Left hindlimb (tissue), 1 donor: Measurements from ENCODE around the gene PLD4.
A peak's percentile ranks its signal among the peaks of the same experiment; 100 is the strongest.
"Not testable (repeated sequence)": the region's sequence is repeated elsewhere in the genome, so short reads cannot be mapped to it uniquely, and the experiment has no call there.

Experiments
- DNase-seq: peaks from one replicate; pipeline ENCODE4 v3.0.0-alpha.2; 2018

The PLD4 gene

GRCh38 chr14:104886690-104887622, 37.7 kb upstream of the PLD4 start:
- no peak for DNase-seq

DNA sequence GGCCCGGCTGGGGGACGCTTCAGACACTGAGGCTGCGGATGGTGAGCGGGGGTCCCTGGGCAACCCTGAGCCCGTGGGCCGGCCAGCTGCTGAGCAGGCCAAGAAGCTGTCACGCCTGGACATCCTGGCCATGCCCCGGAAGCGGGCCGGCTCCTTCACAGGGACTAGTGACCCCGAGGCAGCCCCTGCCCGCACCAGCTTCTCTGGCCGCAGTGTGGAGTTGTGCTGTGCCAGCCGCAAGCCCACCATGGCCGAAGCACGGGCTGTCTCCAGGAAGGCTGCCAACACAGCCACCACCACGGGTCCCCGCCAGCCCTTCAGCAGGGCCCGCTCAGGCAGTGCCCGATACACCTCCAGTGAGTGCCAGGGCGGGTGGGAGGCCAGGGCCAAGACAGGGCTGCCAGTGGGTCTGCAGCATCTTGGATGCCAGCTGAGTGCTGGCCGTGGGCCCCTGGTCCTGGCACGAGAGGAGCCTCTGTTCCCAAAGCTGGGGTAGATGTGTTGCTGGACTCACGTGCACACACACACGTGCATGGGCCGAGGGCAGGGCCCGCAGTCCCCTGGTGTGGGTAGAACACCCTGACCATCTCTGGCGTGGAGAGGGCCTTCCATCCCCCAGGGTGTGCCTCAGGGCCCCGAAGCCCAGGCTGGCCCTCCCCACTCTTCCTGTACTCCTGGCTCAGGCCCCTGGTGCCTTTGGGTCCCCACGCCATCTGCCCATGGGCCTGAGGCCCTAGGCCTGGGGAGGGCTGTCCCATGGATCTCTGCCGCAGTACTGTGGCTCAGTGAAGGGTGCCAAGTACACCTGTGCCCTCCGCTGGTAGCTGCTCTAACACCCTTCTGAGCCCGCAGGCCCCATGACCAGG, 36.8 kb upstream of the PLD4 start:
- DNase-seq, result no peak

- DNase-seq, result peak; percentile 31
Measured at GRCh38 chr14:104888489-104889374, 35.9 kb upstream of the PLD4 start.

GRCh38 chr14:104889375-104889757, 35.3 kb upstream of the PLD4 start:
- DNase-seq, result no peak

- DNase-seq, result not testable (repeated sequence)
Measured at GRCh38 chr14:104890292-104890691, 34.4 kb upstream of the PLD4 start.

GRCh38 chr14:104891121-104891551, 33.5 kb upstream of the PLD4 start:
- DNase-seq, result no peak

DNA sequence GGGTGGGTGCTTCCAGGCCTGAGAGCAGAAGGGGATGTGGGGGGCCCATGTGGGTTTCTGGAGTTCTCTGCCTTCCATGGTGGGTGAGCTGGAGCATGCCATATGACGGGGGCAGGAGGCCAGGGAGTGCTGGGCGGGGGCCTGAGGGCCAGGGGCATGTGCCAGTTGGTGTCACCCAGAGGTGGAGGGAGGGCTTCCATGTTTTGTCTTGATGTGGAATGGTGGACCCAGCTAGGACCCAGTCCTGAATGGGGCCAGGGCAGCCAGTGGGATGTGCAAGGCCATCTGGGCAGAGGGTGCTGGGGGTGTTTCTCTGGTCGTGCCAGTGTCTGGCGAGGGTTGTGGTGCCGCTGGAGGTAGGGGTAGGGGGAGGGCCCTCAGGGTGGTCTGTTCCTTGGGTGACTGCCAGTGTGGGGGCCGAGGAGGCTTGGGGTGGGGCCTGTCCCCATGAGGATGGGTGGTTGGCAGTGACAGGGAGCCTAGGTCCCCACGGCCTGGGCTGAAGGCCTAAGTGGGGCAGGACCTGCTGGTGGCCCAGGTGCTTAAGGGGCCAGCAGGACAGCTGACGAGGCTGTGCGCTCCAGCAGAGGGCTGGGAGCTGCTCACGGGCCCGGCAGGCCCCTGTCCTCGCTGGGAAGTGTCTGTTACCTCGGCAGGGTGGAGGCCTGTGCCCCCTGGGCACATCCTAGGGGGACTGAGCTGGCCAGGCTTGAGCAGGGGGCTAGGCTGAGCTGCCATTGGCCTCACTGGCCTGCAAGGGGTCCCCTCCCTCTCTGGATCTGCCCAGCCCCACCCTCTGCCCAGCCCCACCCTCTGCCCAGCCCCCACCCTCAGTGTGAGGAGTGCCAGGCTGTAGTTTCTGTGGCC, 32.8 kb upstream of the PLD4 start:
- DNase-seq, result peak; percentile 36

GRCh38 chr14:104892531-104893434, 31.9 kb upstream of the PLD4 start:
- DNase-seq, result peak; percentile 40

GRCh38 chr14:104893435-104894207, 31.1 kb upstream of the PLD4 start:
- DNase-seq, result no peak

GRCh38 chr14:104894331-104895206, 30.1 kb upstream of the PLD4 start:
- DNase-seq, result no peak

DNA sequence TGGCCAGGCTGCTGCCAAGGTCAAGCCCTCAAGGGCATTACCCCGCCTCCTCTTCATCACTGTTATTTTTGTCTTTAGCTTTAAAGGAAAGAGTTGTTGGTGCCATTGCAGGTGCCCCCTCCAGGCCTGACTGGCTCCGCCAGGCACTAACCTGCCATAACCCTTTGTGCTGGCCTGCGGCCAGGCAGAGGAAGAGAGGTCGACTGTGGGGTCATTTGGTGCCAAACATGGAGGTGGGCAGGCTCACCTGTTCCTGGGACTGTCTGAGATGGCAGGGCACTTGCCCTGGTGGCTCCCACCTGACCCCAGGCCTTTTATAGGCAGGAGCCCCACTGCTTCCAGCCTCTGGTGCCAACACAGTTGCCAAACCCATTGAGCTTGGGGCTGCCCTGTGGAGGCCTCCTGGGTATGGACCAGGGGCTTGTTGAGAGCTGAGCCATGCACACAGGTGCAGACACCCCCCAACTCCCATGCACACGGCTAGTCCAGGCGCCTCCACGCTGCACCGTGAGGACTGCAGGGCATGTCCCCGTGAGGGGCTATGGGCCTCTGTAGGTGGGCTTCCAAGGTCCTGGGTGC, 29.4 kb upstream of the PLD4 start:
- no peak for DNase-seq

GRCh38 chr14:104895786-104896661, 28.7 kb upstream of the PLD4 start:
- no peak for DNase-seq

GRCh38 chr14:104897330-104898194, 27.1 kb upstream of the PLD4 start:
- DNase-seq, result no peak

GRCh38 chr14:104898195-104898558, 26.5 kb upstream of the PLD4 start:
- DNase-seq, result no peak

GRCh38 chr14:104898870-104899510, 25.7 kb upstream of the PLD4 start:
- peak; percentile 62 for DNase-seq

- no peak for DNase-seq
Measured at GRCh38 chr14:104899781-104900180, 24.9 kb upstream of the PLD4 start.
